Right atrium auricular region (tissue), 2 donors: Measurements from ENCODE around the gene IL1R1. TPM values are rescaled to one million over a fixed set of nuclear protein-coding genes. Genes with fewer than 3 reads are reported as not detected.
A peak's percentile ranks its signal among the peaks of the same experiment; 100 is the strongest.
"Not testable (repeated sequence)": the region's sequence is repeated elsewhere in the genome, so short reads cannot be mapped to it uniquely, and the experiment has no call there.

Experiments
- DNase-seq: peaks from one replicate; pipeline ENCODE4 v3.0.0-alpha.2; 2019; ENCODE audit warnings: low spot score
- H3K27ac ChIP-seq, 2 donors: fragments of 200-600 bp; sonication (generic); 1 replicate in 1 of 2; 2 replicates in 1 of 2; pipeline ENCODE4 v1.5.1; 2016 to 2019
- H3K27me3 ChIP-seq, 2 donors: fragments of 200-600 bp; sonication (generic); one replicate each; pipeline versions ENCODE4 v1.5.1 to v1.6.0; 2017 to 2019
- H3K36me3 ChIP-seq: fragments of 200-600 bp; sonication (generic); one replicate; pipeline ENCODE4 v1.5.1; 2016
- H3K4me1 ChIP-seq, 2 donors: fragments of 200-600 bp; sonication (generic); one replicate each; pipeline versions ENCODE4 v1.5.1 to v1.6.0; 2017 to 2019
- H3K4me3 ChIP-seq, 2 donors: fragments of 200-600 bp; sonication (generic); 1 replicate in 1 of 2; 2 replicates in 1 of 2; pipeline ENCODE4 v1.5.1; 2017 to 2019; ENCODE audit warnings: mild to moderate bottlenecking in 1 of 2, moderate library complexity in 1 of 2
- H3K9me3 ChIP-seq, 2 donors: fragments of 200-600 bp; sonication (generic); one replicate each; pipeline ENCODE4 v1.5.1; 2019
- total RNA-seq, 2 donors: library from RNA; depleted of rRNA; stranded (reverse); fragments of >200 nt; gene quantifications; one replicate each; pipeline ENCODE4 v1.1.0, GENCODE V29; 2016
- TF ChIP-seq, protein P1 (sequence below), 2 donors: fragments of 200-600 bp; sonication (generic); IDR thresholded peaks; one replicate each; pipeline ENCODE4 v1.5.1; 2019; ENCODE audit warnings: antibody characterized with exemption in 2 of 2

Gene IL1R1
- total RNA-seq, 2 donors from 2014 or later = 28.7 to 86.2 TPM

- no peaks in the 10 kb centered on the region for H3K9me3 ChIP-seq
- peaks cover 0 to 10% of the 10 kb centered on the region in 2 donors for H3K4me1 ChIP-seq
- no peak for DNase-seq
- H3K36me3 ChIP-seq = no peaks in the 10 kb centered on the region
- H3K4me3 ChIP-seq = no peak overlapping the region
- H3K27ac ChIP-seq = no peak overlapping the region
- H3K27me3 ChIP-seq = no peaks in the 10 kb centered on the region
- TF ChIP-seq, protein P1, sequence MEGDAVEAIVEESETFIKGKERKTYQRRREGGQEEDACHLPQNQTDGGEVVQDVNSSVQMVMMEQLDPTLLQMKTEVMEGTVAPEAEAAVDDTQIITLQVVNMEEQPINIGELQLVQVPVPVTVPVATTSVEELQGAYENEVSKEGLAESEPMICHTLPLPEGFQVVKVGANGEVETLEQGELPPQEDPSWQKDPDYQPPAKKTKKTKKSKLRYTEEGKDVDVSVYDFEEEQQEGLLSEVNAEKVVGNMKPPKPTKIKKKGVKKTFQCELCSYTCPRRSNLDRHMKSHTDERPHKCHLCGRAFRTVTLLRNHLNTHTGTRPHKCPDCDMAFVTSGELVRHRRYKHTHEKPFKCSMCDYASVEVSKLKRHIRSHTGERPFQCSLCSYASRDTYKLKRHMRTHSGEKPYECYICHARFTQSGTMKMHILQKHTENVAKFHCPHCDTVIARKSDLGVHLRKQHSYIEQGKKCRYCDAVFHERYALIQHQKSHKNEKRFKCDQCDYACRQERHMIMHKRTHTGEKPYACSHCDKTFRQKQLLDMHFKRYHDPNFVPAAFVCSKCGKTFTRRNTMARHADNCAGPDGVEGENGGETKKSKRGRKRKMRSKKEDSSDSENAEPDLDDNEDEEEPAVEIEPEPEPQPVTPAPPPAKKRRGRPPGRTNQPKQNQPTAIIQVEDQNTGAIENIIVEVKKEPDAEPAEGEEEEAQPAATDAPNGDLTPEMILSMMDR (IDR thresholded peaks at IDR 0.05) = no peak
Observed at GRCh38 chr2:102120261-102120660, 22.3 kb upstream of the IL1R1 start.

GRCh38 chr2:102120701-102121159 is 21.8 kb upstream of the IL1R1 start:
- Histone ChIP-seq H3K4me3 (no peak overlapping the region), H3K27me3 (no peaks in the 10 kb centered on the region), H3K27ac (no peak overlapping the region), H3K36me3 (no peaks in the 10 kb centered on the region), H3K4me1 (peaks cover 0 to 10% of the 10 kb centered on the region in 2 donors), H3K9me3 (no peaks in the 10 kb centered on the region)
- TF ChIP-seq, protein P1 (IDR thresholded peaks at IDR 0.05) = no peak
- no peak for DNase-seq

GRCh38 chr2:102122115-102122514 is 20.4 kb upstream of the IL1R1 start:
- H3K36me3 ChIP-seq = no peaks in the 10 kb centered on the region
- no peaks in the 10 kb centered on the region for H3K9me3 ChIP-seq
- no peaks in the 10 kb centered on the region for H3K27me3 ChIP-seq
- TF ChIP-seq, protein P1 (IDR thresholded peaks at IDR 0.05) = no peak
- H3K4me1 ChIP-seq = peaks cover 0 to 8% of the 10 kb centered on the region in 2 donors
- H3K27ac ChIP-seq = peak overlapping the region; percentile 59 to 74
- no peak for DNase-seq
- H3K4me3 ChIP-seq = no peak overlapping the region

GRCh38 chr2:102122909-102123308 is 19.6 kb upstream of the IL1R1 start:
- H3K4me1 ChIP-seq = peaks cover 0 to 7% of the 10 kb centered on the region in 2 donors
- H3K9me3 ChIP-seq = no peaks in the 10 kb centered on the region
- TF ChIP-seq, protein P1 (IDR thresholded peaks at IDR 0.05) = no peak
- DNase-seq = no peak
- H3K27ac ChIP-seq = peak overlapping the region; percentile 59 to 74
- no peaks in the 10 kb centered on the region for H3K27me3 ChIP-seq
- H3K4me3 ChIP-seq = no peak overlapping the region
- H3K36me3 ChIP-seq = no peaks in the 10 kb centered on the region

GRCh38 chr2:102124421-102124820 is 18.1 kb upstream of the IL1R1 start:
- not testable (repeated sequence) for H3K9me3 ChIP-seq, H3K4me1 ChIP-seq, H3K36me3 ChIP-seq, DNase-seq, H3K27ac ChIP-seq, H3K27me3 ChIP-seq, H3K4me3 ChIP-seq

DNA sequence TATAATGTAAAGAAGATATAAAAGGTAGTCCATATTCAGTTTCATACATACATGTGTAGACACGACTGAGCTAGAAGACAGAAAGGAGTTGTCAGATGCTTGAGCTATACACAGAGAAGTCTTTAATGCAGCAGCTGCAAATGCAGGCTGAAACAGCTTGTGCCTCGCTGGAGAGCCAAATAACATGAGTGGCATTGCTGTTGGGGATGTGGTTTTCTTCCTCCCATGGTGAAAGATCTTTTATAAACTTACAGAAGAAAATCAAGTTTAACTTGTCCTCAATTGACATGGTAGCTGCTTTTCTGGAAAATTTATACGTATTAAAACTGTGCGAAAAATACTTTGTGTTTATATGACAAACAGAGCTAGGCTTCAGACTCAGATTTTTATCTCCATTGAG is 16.4 kb upstream of the IL1R1 start:
- TF ChIP-seq, protein P1 (IDR thresholded peaks at IDR 0.05) = no peak
- H3K36me3 ChIP-seq = no peaks in the 10 kb centered on the region
- H3K4me1 ChIP-seq = peaks cover 0 to 7% of the 10 kb centered on the region in 2 donors
- no peaks in the 10 kb centered on the region for H3K9me3 ChIP-seq
- DNase-seq = no peak
- no peak overlapping the region for H3K27ac ChIP-seq
- H3K27me3 ChIP-seq = no peaks in the 10 kb centered on the region
- no peak overlapping the region for H3K4me3 ChIP-seq
